GM12801 (cell line): ENCODE data around the gene RPS6KA3.

Experiments used
- CTCF ChIP-seq: IDR thresholded peaks from one replicate; pipeline ENCODE4 v1.5.1; 2011; ENCODE audit warnings: control low read depth; ENCODE audit not compliant: insufficient read length; ENCODE audit errors: extremely low read depth

RPS6KA3 gene

GRCh38 chrX:20266810-20267606 lies at the start of gene RPS6KA3:
Gene RPS6KA3, minus strand, starts transcription at chrX:20266909. Its CDS starts 277 bp downstream, at chrX:20266632.
- TF ChIP-seq CTCF = no peak

DNA sequence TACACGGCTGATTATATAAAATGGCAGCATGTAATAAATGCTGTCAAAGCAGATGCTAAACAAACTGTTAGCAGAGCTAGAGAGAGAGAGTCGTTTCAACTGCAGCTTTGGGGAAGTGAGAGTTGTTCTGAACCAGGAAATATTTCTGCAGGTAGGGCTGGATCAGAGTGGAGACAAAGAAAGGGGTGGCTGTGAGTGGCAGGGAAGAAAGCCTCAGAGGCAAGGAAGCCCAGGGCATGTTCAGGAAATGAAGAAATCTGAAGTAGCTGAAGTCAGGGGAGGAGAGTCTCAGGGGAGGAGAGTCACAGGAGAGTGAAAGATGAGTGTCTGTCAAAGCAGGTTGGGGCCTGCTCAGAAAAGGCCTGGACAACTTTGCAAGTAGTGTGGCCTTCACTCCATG lies 48.4 kb upstream of the RPS6KA3 start:
- TF ChIP-seq CTCF = no peak

GRCh38 chrX:20313899-20314298 lies 47.2 kb upstream of the RPS6KA3 start:
- TF ChIP-seq CTCF = no peak

- TF ChIP-seq CTCF = no peak
These were observed 45.3 kb upstream of the RPS6KA3 start for GRCh38 chrX:20312018-20312417.

- TF ChIP-seq CTCF = no peak
These were observed 44.8 kb upstream of the RPS6KA3 start for GRCh38 chrX:20311505-20311904.

DNA sequence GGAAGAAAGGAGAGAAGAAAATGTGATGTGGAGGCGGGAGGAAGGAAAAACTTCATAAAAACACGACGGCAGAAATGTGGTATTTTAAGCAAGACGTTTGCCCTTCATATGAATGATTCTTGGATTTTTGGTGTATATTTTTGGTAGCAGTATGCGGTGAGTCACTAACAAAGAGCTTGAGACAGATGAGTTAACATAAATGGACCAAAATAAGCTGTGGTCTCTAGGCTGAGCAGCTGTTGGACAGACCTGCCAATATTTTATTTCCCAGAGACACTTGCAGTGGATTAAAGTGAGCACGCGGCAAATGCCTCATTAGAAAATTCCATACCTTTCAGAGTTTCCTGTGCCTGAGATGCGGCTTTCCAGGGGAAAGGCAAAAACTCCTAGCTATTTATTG lies 43.1 kb upstream of the RPS6KA3 start:
- no peak for TF ChIP-seq CTCF

- TF ChIP-seq CTCF = no peak
These were observed 40.0 kb upstream of the RPS6KA3 start for GRCh38 chrX:20306668-20307067.

DNA sequence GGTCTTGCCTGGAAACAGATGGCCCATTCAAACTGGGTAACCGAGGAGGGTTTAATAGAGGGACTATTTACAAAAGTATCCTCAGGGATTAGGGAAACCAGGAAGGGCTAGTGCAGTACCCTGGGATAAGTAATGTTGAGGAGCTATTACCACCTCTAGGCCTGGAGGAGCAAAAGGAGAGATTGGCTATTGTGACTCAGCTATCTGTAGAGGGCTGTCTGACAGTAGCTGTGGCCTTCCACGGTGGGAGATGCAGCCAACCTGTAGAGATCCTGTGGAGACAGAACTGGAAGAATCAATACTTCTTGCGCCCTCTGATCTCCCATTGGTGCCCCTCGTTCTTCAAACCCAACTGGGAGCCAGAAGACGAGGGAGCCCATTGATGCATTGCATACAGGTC lies 34.1 kb upstream of the RPS6KA3 start:
- no peak for TF ChIP-seq CTCF
